H9 (cell line): ENCODE measurements around the gene GALNT2. TPM values are rescaled to one million over a fixed set of nuclear protein-coding genes. Genes with fewer than 3 reads are reported as not detected.

ENCODE experiments used
- DNase-seq: peaks from one replicate; pipeline ENCODE4 v3.0.0-alpha.2; 2017
- H2AFZ ChIP-seq: one replicate; pipeline ENCODE4 v1.6.1; 2013; ENCODE audit warnings: mild to moderate bottlenecking, low read length, control low read depth, moderate library complexity
- H2AK5ac ChIP-seq: 2 replicates; pipeline ENCODE4 v1.6.1; 2013; ENCODE audit warnings: low read length, control low read depth, mixed read lengths; ENCODE audit not compliant: insufficient read length
- H2BK120ac ChIP-seq: one replicate; pipeline ENCODE4 v1.6.1; 2013; ENCODE audit warnings: low read depth, mild to moderate bottlenecking, low read length, control low read depth, inconsistent platforms; ENCODE audit not compliant: poor library complexity, severe bottlenecking
- H2BK12ac ChIP-seq: 2 replicates; pipeline ENCODE4 v1.6.1; 2013; ENCODE audit warnings: low read length, control low read depth, mixed read lengths, low read depth; ENCODE audit not compliant: insufficient read length
- H2BK15ac ChIP-seq: 2 replicates; pipeline ENCODE4 v1.6.1; 2013; ENCODE audit warnings: low read depth, low read length, control low read depth
- H2BK20ac ChIP-seq: one replicate; pipeline ENCODE4 v1.6.1; 2013; ENCODE audit warnings: low read depth, mild to moderate bottlenecking, low read length, control low read depth, inconsistent platforms; ENCODE audit not compliant: poor library complexity, severe bottlenecking
- H2BK5ac ChIP-seq: 2 replicates; pipeline ENCODE4 v1.6.1; 2013; ENCODE audit warnings: low read length, control low read depth, mixed read lengths; ENCODE audit not compliant: insufficient read length
- H3K14ac ChIP-seq: 2 replicates; pipeline ENCODE4 v1.6.1; 2013; ENCODE audit warnings: low read length, control low read depth; ENCODE audit not compliant: insufficient read depth
- H3K18ac ChIP-seq: 2 replicates; pipeline ENCODE4 v1.6.1; 2013; ENCODE audit warnings: low read depth, mild to moderate bottlenecking, mixed read lengths, low read length, control low read depth; ENCODE audit not compliant: insufficient read length
- H3K23ac ChIP-seq: 2 replicates; pipeline ENCODE4 v1.6.1; 2013; ENCODE audit warnings: low read length, control low read depth, mixed read lengths, low read depth; ENCODE audit not compliant: insufficient read length
- H3K23me2 ChIP-seq: 2 replicates; pipeline ENCODE4 v1.6.1; 2013; ENCODE audit warnings: low read depth, mild to moderate bottlenecking, mixed read lengths, low read length, control low read depth; ENCODE audit not compliant: insufficient read length, poor library complexity, severe bottlenecking
- H3K27ac ChIP-seq: 2 replicates; pipeline ENCODE4 v1.5.1; 2013; ENCODE audit warnings: low read length, control low read depth, mixed read lengths, low read depth; ENCODE audit not compliant: insufficient read length
- H3K27me3 ChIP-seq: 2 replicates; pipeline ENCODE4 v1.6.1; 2013; ENCODE audit warnings: low read length, control low read depth, inconsistent platforms; ENCODE audit not compliant: insufficient read depth
- H3K4ac ChIP-seq: 2 replicates; pipeline ENCODE4 v1.6.1; 2013; ENCODE audit warnings: low read depth, mild to moderate bottlenecking, control low read depth, inconsistent platforms, low read length, moderate library complexity
- H3K4me1 ChIP-seq: 2 replicates; pipeline ENCODE4 v1.6.1; 2013; ENCODE audit warnings: low read length, control low read depth, inconsistent platforms; ENCODE audit not compliant: insufficient read depth
- H3K4me2 ChIP-seq: 2 replicates; pipeline ENCODE4 v1.6.1; 2013; ENCODE audit warnings: low read length, control low read depth, mixed read lengths; ENCODE audit not compliant: insufficient read length, insufficient read depth
- H3K56ac ChIP-seq: 2 replicates; pipeline ENCODE4 v1.6.1; 2013; ENCODE audit warnings: low read depth, mild to moderate bottlenecking, mixed read lengths, low read length, control low read depth; ENCODE audit not compliant: insufficient read length
- H3K79me1 ChIP-seq: 2 replicates; pipeline ENCODE4 v1.6.1; 2013; ENCODE audit warnings: low read depth, mild to moderate bottlenecking, moderate library complexity, low read length, control low read depth, inconsistent platforms; ENCODE audit not compliant: insufficient read depth, poor library complexity, severe bottlenecking
- H3K79me2 ChIP-seq: 2 replicates; pipeline ENCODE4 v1.6.1; 2013; ENCODE audit warnings: low read length, control low read depth, inconsistent platforms; ENCODE audit not compliant: insufficient read depth
- H3K9ac ChIP-seq: 2 replicates; pipeline ENCODE4 v1.6.1; 2013; ENCODE audit warnings: low read length, control low read depth, mixed read lengths; ENCODE audit not compliant: insufficient read length; ENCODE audit errors: extremely low read depth
- H3K9me3 ChIP-seq: one replicate; pipeline ENCODE4 v1.6.1; 2013; ENCODE audit warnings: low read depth, low read length, inconsistent platforms; ENCODE audit not compliant: control insufficient read depth
- H3T11ph ChIP-seq: one replicate; pipeline ENCODE4 v1.6.1; 2013; ENCODE audit warnings: mild to moderate bottlenecking, low read length, control low read depth, inconsistent platforms
- H4K20me1 ChIP-seq: one replicate; pipeline ENCODE4 v1.6.1; 2013; ENCODE audit not compliant: control insufficient read depth, insufficient read length, insufficient read depth
- H4K5ac ChIP-seq: 2 replicates; pipeline ENCODE4 v1.6.1; 2013; ENCODE audit warnings: low read depth, mild to moderate bottlenecking, mixed read lengths, low read length, control low read depth; ENCODE audit not compliant: insufficient read length
- H4K8ac ChIP-seq: replicated peaks from 2 replicates; pipeline ENCODE4 v1.6.1; 2013; ENCODE audit warnings: low read length, control low read depth, mixed read lengths, low read depth; ENCODE audit not compliant: insufficient read length
- H4K91ac ChIP-seq: 2 replicates; pipeline ENCODE4 v1.6.1; 2013; ENCODE audit warnings: low read depth, mild to moderate bottlenecking, moderate library complexity, mixed read lengths, low read length, control low read depth; ENCODE audit not compliant: insufficient read length
- H3K27ac Mint-ChIP-seq, 3 experiments: 2 replicates in 2 of 3; 3 replicates in 1 of 3; pipeline ENCODE4 v1.8.0; 2020 to 2021; ENCODE audit warnings: mixed read lengths in 3 of 3, mild to moderate bottlenecking in 1 of 3, moderate library complexity in 1 of 3
- H3K27me3 Mint-ChIP-seq: 2 replicates; pipeline ENCODE4 v1.8.0; 2021; ENCODE audit warnings: low read depth, mild to moderate bottlenecking, moderate library complexity, mixed read lengths
- H3K36me3 Mint-ChIP-seq, 3 experiments: 2 replicates in 2 of 3; 3 replicates in 1 of 3; pipeline ENCODE4 v1.8.0; 2020 to 2021; ENCODE audit warnings: low read depth in 3 of 3, mixed read lengths in 3 of 3; ENCODE audit not compliant: insufficient read depth in 1 of 3
- H3K4me1 Mint-ChIP-seq, 2 experiments: 2 replicates each; pipeline ENCODE4 v1.8.0; 2020; ENCODE audit warnings: mixed read lengths in 2 of 2
- H3K4me3 Mint-ChIP-seq, 2 experiments: 2 replicates in 1 of 2; 3 replicates in 1 of 2; pipeline ENCODE4 v1.8.0; 2020 to 2021; ENCODE audit warnings: mild to moderate bottlenecking in 2 of 2, mixed read lengths in 2 of 2, moderate library complexity in 1 of 2
- H3K9me3 Mint-ChIP-seq, 2 experiments: 2 replicates in 1 of 2; 3 replicates in 1 of 2; pipeline ENCODE4 v1.8.0; 2020; ENCODE audit warnings: mild to moderate bottlenecking in 2 of 2, mixed read lengths in 2 of 2, moderate library complexity in 1 of 2
- CTCF ChIP-seq: fragments of 200-600 bp; sonication (generic); conservative IDR thresholded peaks from 3 replicates; pipeline ENCODE4 v1.8.0; 2021; ENCODE audit warnings: antibody characterized with exemption, mild to moderate bottlenecking
- WGBS: extraction: QIAGEN DNeasy Blood & Tissue Kit; methylation state at CpG from one replicate; pipeline ENCODE4 v1.1.7; 2013; ENCODE audit warnings: missing lambda C conversion rate, low lambda C conversion rate, mixed read lengths; ENCODE audit not compliant: insufficient read length; ENCODE audit errors: extremely low coverage; 5-methylcytosine and 5-hydroxymethylcytosine counted together
- total RNA-seq: library from RNA; stranded (reverse); gene quantifications from 2 replicates; pipeline ENCODE4 v1.2.1, GENCODE V29; 2021

The GALNT2 gene
- total RNA-seq, 1 experiment from 2014 or later, result 57.6 TPM

DNA sequence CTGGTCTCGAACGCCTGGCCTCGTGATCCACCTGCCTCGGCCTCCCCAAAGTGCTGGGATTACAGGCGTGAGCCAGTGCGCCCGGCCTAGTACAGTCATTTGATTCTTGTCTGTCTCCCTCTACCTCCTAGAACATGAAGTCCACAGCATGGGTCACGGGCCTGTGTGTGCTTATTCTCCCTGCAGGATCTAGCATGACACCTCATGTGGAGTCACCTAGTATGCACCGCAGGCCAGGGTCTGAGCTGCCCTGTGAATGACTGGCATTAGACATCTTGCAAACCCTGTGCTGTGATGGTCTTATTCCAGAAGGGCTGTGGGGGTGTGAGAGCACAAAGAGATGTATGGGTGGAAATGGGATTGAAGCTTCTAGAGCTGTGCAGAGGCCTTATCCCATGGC is 133.2 kb downstream of the GALNT2 start:
- H2BK12ac ChIP-seq, result no peak overlapping the region
- no peaks in the 10 kb centered on the region for H4K20me1 ChIP-seq
- H3K23ac ChIP-seq, result no peak overlapping the region
- no peak overlapping the region for H3K9ac ChIP-seq
- no peak overlapping the region for H3K4ac ChIP-seq
- H2BK120ac ChIP-seq, result no peak overlapping the region
- peaks cover 4 to 17% (median 9%) of the 10 kb centered on the region in 3 experiments; a peak in 6 of 7 replicates for H3K36me3 Mint-ChIP-seq
- no peak overlapping the region for H4K8ac ChIP-seq
- H3K18ac ChIP-seq, result no peak overlapping the region
- H2AK5ac ChIP-seq, result no peak overlapping the region
- no peak for TF ChIP-seq CTCF
- H3K27me3 Mint-ChIP-seq, result no peaks in the 10 kb centered on the region
- H2AFZ ChIP-seq, result no peak overlapping the region
- H3K4me1 Mint-ChIP-seq, result peaks cover 23 to 24% of the 10 kb centered on the region in 2 experiments
- no peak overlapping the region for H3K4me3 Mint-ChIP-seq
- H3K23me2 ChIP-seq, result no peaks in the 10 kb centered on the region
- no peaks in the 10 kb centered on the region for H3K9me3 ChIP-seq
- H2BK20ac ChIP-seq, result no peak overlapping the region
- H3K56ac ChIP-seq, result no peak overlapping the region
- H3K79me1 ChIP-seq, result no peaks in the 10 kb centered on the region
- DNase-seq, result no peak
- H3K27ac ChIP-seq, result no peak overlapping the region
- H3K27me3 ChIP-seq, result no peaks in the 10 kb centered on the region
- no peak overlapping the region for H3T11ph ChIP-seq
- no peak overlapping the region for H3K4me2 ChIP-seq
- H3K27ac Mint-ChIP-seq, result peak overlapping the region in 1 of 3 experiments; percentile 2; a peak in 1 of 7 replicates
- WGBS, result no CpG with 5 or more reads among the region's 9 CpGs
- no peaks in the 10 kb centered on the region for H3K9me3 Mint-ChIP-seq
- H3K14ac ChIP-seq, result peak overlapping the region; percentile 27; the same call in 1 of the 2 replicates
- no peaks in the 10 kb centered on the region; the same call in 1 of the 2 replicates for H3K4me1 ChIP-seq
- no peak overlapping the region for H4K91ac ChIP-seq
- H2BK5ac ChIP-seq, result no peak overlapping the region
- H3K79me2 ChIP-seq, result no peaks in the 10 kb centered on the region
- no peak overlapping the region for H2BK15ac ChIP-seq
- H4K5ac ChIP-seq, result no peak overlapping the region
